CD4-positive, alpha-beta memory T cell (primary cell): ENCODE measurements around the gene CST8. TPM values are rescaled to one million over a fixed set of nuclear protein-coding genes. Genes with fewer than 3 reads are reported as not detected.

ENCODE experiments used
- CTCF ChIA-PET: fragments of 350-600 bp; sonication (Branson Sonifier 250); formaldehyde crosslinking; loops from one replicate; lab custom pipeline; 2021; ENCODE audit warnings: inconsistent platforms; ENCODE audit not compliant: partially characterized antibody; lab: Charles Lee
- POLR2A ChIA-PET: fragments of 350-600 bp; sonication (Branson Sonifier 250); formaldehyde crosslinking; loops from one replicate; lab custom pipeline; 2021; ENCODE audit not compliant: partially characterized antibody; lab: Charles Lee
- DNase-seq, 5 donors: peaks; one replicate each; pipeline versions ENCODE4 v3.0.0 to v3.0.0-alpha.2; 2020 to 2022; ENCODE audit warnings: mixed read lengths in 1 of 5
- H3K27ac ChIP-seq: one replicate; pipeline ENCODE4 v1.7.0; 2013; ENCODE audit warnings: low read depth, low read length
- H3K27me3 ChIP-seq: 2 replicates; pipeline ENCODE4 v1.7.0; 2013; ENCODE audit warnings: mild to moderate bottlenecking, low read length, moderate library complexity; ENCODE audit not compliant: insufficient read depth
- H3K36me3 ChIP-seq: 2 replicates; pipeline ENCODE4 v1.7.0; 2013; ENCODE audit warnings: mild to moderate bottlenecking, low read length, moderate library complexity; ENCODE audit not compliant: insufficient read depth
- H3K4me1 ChIP-seq: 2 replicates; pipeline ENCODE4 v1.7.0; 2013; ENCODE audit warnings: mild to moderate bottlenecking, low read length, moderate library complexity; ENCODE audit not compliant: insufficient read depth
- H3K4me3 ChIP-seq, 2 donors: one replicate each; pipeline ENCODE4 v1.7.0; 2013; ENCODE audit warnings: low read length in 2 of 2, mild to moderate bottlenecking in 1 of 2
- H3K9me3 ChIP-seq, 2 donors: one replicate each; pipeline ENCODE4 v1.7.0; 2013; ENCODE audit warnings: low read length in 2 of 2, control low read depth in 1 of 2; ENCODE audit not compliant: control insufficient read depth in 1 of 2
- H3K27ac Mint-ChIP-seq, 7 donors: one replicate each; pipeline ENCODE4 v1.8.0; 2020 to 2021; ENCODE audit warnings: mixed read lengths in 7 of 7, mild to moderate bottlenecking in 6 of 7, inconsistent platforms in 3 of 7, moderate library complexity in 3 of 7
- H3K27me3 Mint-ChIP-seq, 2 donors: one replicate each; pipeline ENCODE4 v1.8.0; 2020 to 2021; ENCODE audit warnings: mixed read lengths in 2 of 2
- H3K36me3 Mint-ChIP-seq, 2 donors: one replicate each; pipeline ENCODE4 v1.8.0; 2020 to 2021; ENCODE audit warnings: mixed read lengths in 2 of 2, inconsistent platforms in 1 of 2, mild to moderate bottlenecking in 1 of 2
- H3K4me1 Mint-ChIP-seq, 4 donors: one replicate each; pipeline ENCODE4 v1.8.0; 2020 to 2021; ENCODE audit warnings: mixed read lengths in 4 of 4, mild to moderate bottlenecking in 1 of 4
- H3K4me3 Mint-ChIP-seq, 8 donors: one replicate each; pipeline ENCODE4 v1.8.0; 2020 to 2021; ENCODE audit warnings: mixed read lengths in 8 of 8, mild to moderate bottlenecking in 7 of 8, moderate library complexity in 6 of 8, inconsistent platforms in 3 of 8
- H3K9me3 Mint-ChIP-seq, 8 donors: one replicate each; pipeline ENCODE4 v1.8.0; 2020 to 2021; ENCODE audit warnings: mixed read lengths in 8 of 8, mild to moderate bottlenecking in 5 of 8, inconsistent platforms in 3 of 8, moderate library complexity in 1 of 8
- intact Hi-C: fragments of 100-400 bp; cut with micrococcal nuclease; formaldehyde crosslinking; loops from one replicate; pipeline ENCODE4 v1.15.1; 2023
- polyA plus RNA-seq, 2 donors: library from polyadenylated mRNA; unstranded; fragments of 300-500 nt; fragmentation: Illumina TruSeq; gene quantifications; one replicate each; pipeline ENCODE4 v1.2.3, GENCODE V29; 2021
- total RNA-seq, 2 experiments: library from RNA; stranded (reverse); gene quantifications; one replicate each; pipeline ENCODE4 v1.2.3, GENCODE V29; 2021

CST8 gene
- total and polyA plus RNA-seq, 4 experiments from 2014 or later: not detected

GRCh38 chr20:23449421-23449820, 41.5 kb upstream of the CST8 start:
- DNase-seq: no peak
- POLR2A ChIA-PET: no interaction called here
- no peaks in the 10 kb centered on the region for H3K4me1 ChIP-seq
- Mint-ChIP-seq H3K4me3 (no peak overlapping the region), H3K9me3 (no peaks in the 10 kb centered on the region), H3K27ac (no peak overlapping the region), H3K36me3 (no peaks in the 10 kb centered on the region), H3K27me3 (peaks cover 0 to 2% of the 10 kb centered on the region in 2 donors), H3K4me1 (no peaks in the 10 kb centered on the region)
- no peaks in the 10 kb centered on the region for H3K27me3 ChIP-seq
- H3K4me3 ChIP-seq: no peak overlapping the region
- H3K36me3 ChIP-seq: no peaks in the 10 kb centered on the region
- intact Hi-C loops: no loop called here
- H3K27ac ChIP-seq: no peak overlapping the region
- CTCF ChIA-PET: interaction anchor here (1.4 kb wide), 1 partner anchor 13 kb away, joined by 3 read pairs; no protein-coding TSS in a partner anchor
- H3K9me3 ChIP-seq: no peaks in the 10 kb centered on the region

DNA sequence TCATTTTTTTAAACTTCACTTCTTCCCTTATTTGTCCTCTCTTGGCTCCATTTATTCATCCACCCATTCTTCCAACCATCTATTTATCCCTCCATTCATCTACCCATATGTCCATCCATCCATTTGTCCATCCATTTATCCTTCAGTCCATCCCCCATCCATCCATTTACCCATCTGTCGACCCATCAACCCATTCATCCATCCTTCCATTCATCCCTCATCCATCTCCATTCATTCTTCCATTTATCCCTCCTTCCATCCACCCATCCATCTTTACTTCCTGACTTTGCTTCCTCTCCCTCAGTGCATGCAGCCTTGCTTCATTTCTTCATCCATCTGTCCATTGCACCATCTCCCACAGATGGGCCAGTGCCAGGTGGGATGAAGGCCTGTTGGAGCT, 40.0 kb upstream of the CST8 start:
- no peaks in the 10 kb centered on the region for H3K4me1 ChIP-seq
- POLR2A ChIA-PET: no interaction called here
- H3K36me3 ChIP-seq: no peaks in the 10 kb centered on the region
- peaks cover 2% of the 10 kb centered on the region in 2 donors for H3K27me3 Mint-ChIP-seq
- H3K27ac ChIP-seq: no peak overlapping the region
- peaks cover 0 to 2% (median 0%) of the 10 kb centered on the region in 8 donors for H3K9me3 Mint-ChIP-seq
- no peaks in the 10 kb centered on the region for H3K9me3 ChIP-seq
- CTCF ChIA-PET: interaction anchor here (3.2 kb wide), 1 partner anchor 9 kb away, joined by 12 read pairs; no protein-coding TSS in a partner anchor
- DNase-seq: no peak
- H3K4me3 Mint-ChIP-seq: no peak overlapping the region
- H3K27ac Mint-ChIP-seq: peak overlapping the region in 1 of 7 donors; percentile 34
- no peak overlapping the region for H3K4me3 ChIP-seq
- H3K36me3 Mint-ChIP-seq: no peaks in the 10 kb centered on the region
- H3K4me1 Mint-ChIP-seq: peaks cover 0 to 1% (median 1%) of the 10 kb centered on the region in 4 donors
- intact Hi-C loops: no loop called here
- no peaks in the 10 kb centered on the region for H3K27me3 ChIP-seq

DNA sequence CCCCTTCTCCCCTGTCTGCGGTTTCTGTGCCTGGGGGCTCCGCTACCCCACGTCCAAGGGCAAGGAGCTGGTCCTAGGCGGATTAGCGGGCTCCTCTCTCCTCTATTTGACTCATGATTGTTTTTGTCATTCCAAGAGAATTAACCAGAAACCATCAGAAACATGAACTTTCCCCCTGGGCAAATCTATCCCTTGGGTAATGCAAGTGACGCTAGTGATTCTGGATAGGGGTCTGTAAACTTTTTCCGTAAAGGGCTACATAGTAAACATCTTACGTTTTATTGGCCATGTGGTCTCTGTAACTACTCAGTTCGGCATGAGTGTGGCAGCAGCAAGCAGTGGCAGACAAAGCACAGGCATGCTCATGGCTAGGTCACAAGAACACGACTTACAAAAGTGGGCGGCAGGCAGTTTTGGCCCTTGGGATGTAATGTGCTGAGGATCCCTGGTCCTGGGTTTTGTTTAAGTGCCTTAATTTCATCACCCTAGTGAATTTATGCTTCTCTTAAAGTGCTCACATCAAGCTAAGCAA, 38.9 kb upstream of the CST8 start:
- no peak for DNase-seq
- peaks cover 4 to 10% (median 8%) of the 10 kb centered on the region in 4 donors for H3K4me1 Mint-ChIP-seq
- H3K9me3 Mint-ChIP-seq: peaks cover 0 to 2% (median 0%) of the 10 kb centered on the region in 8 donors
- no peak overlapping the region for H3K27ac Mint-ChIP-seq
- H3K9me3 ChIP-seq: no peaks in the 10 kb centered on the region
- POLR2A ChIA-PET: no interaction called here
- intact Hi-C loops: no loop called here
- H3K27me3 Mint-ChIP-seq: peaks cover 2 to 9% of the 10 kb centered on the region in 2 donors
- no peaks in the 10 kb centered on the region for H3K36me3 Mint-ChIP-seq
- H3K4me3 ChIP-seq: no peak overlapping the region
- H3K4me3 Mint-ChIP-seq: no peak overlapping the region
- no peaks in the 10 kb centered on the region for H3K4me1 ChIP-seq
- no peak overlapping the region for H3K27ac ChIP-seq
- CTCF ChIA-PET: interaction anchor here (3.2 kb wide), 1 partner anchor 10 kb away, joined by 12 read pairs; no protein-coding TSS in a partner anchor
- H3K36me3 ChIP-seq: no peaks in the 10 kb centered on the region
- H3K27me3 ChIP-seq: no peaks in the 10 kb centered on the region

GRCh38 chr20:23452776-23453175, 38.1 kb upstream of the CST8 start, which contains the start of gene CST11:
TSS of gene CST11 (minus strand) at chr20:23452876. CDS start at chr20:23452811, 65 bp downstream.
- Histone ChIP-seq H3K4me1 (no peaks in the 10 kb centered on the region), H3K9me3 (no peaks in the 10 kb centered on the region), H3K4me3 (no peak within 1 kb of the TSS), H3K36me3 (no peaks in the 10 kb centered on the region), H3K27me3 (no peaks in the 10 kb centered on the region), H3K27ac (no peak within 1 kb of the TSS)
- CTCF ChIA-PET: interaction anchor here (3.2 kb wide), 1 partner anchor 11 kb away, joined by 12 read pairs; no protein-coding TSS in a partner anchor
- H3K36me3 Mint-ChIP-seq: no peaks in the 10 kb centered on the region
- H3K4me1 Mint-ChIP-seq: peaks cover 4 to 11% (median 8%) of the 10 kb centered on the region in 4 donors
- no peak within 1 kb of the TSS for H3K4me3 Mint-ChIP-seq
- peaks cover 0 to 2% (median 0%) of the 10 kb centered on the region in 8 donors for H3K9me3 Mint-ChIP-seq
- POLR2A ChIA-PET: no interaction called here
- intact Hi-C loops: no loop called here
- peaks cover 2 to 9% of the 10 kb centered on the region in 2 donors for H3K27me3 Mint-ChIP-seq
- DNase-seq: no peak
- H3K27ac Mint-ChIP-seq: no peak within 1 kb of the TSS

GRCh38 chr20:23453549-23454543, 37.1 kb upstream of the CST8 start:
- H3K36me3 ChIP-seq: no peaks in the 10 kb centered on the region
- ChIA-PET CTCF (interaction anchor here (0.6 to 3.2 kb wide), 3 partner anchors 9 to 13 kb away, joined by 3 to 12 read pairs (median 3); no protein-coding TSS in a partner anchor), POLR2A (no interaction called here)
- Mint-ChIP-seq H3K36me3 (no peaks in the 10 kb centered on the region), H3K4me1 (peaks cover 4 to 11% (median 8%) of the 10 kb centered on the region in 4 donors), H3K27ac (no peak overlapping the region), H3K27me3 (peaks cover 2 to 9% of the 10 kb centered on the region in 2 donors), H3K4me3 (no peak overlapping the region), H3K9me3 (peaks cover 0 to 2% (median 0%) of the 10 kb centered on the region in 8 donors)
- no peak for DNase-seq
- intact Hi-C loops: no loop called here
- H3K27me3 ChIP-seq: no peaks in the 10 kb centered on the region
- no peaks in the 10 kb centered on the region for H3K9me3 ChIP-seq
- H3K27ac ChIP-seq: no peak overlapping the region
- H3K4me3 ChIP-seq: no peak overlapping the region
- no peaks in the 10 kb centered on the region for H3K4me1 ChIP-seq

GRCh38 chr20:23454816-23455215, 36.1 kb upstream of the CST8 start:
- H3K4me1 ChIP-seq: no peaks in the 10 kb centered on the region
- H3K36me3 ChIP-seq: no peaks in the 10 kb centered on the region
- ChIA-PET CTCF (interaction anchor here (0.6 to 1.0 kb wide), 3 partner anchors 10 to 14 kb away, joined by 3 read pairs; no protein-coding TSS in a partner anchor), POLR2A (no interaction called here)
- no peak overlapping the region for H3K27ac ChIP-seq
- H3K4me3 ChIP-seq: no peak overlapping the region
- no peaks in the 10 kb centered on the region for H3K36me3 Mint-ChIP-seq
- intact Hi-C loops: no loop called here
- H3K9me3 Mint-ChIP-seq: peaks cover 0 to 2% (median 0%) of the 10 kb centered on the region in 8 donors
- H3K27me3 ChIP-seq: no peaks in the 10 kb centered on the region
- H3K4me3 Mint-ChIP-seq: no peak overlapping the region
- peaks cover 4 to 11% (median 8%) of the 10 kb centered on the region in 4 donors for H3K4me1 Mint-ChIP-seq
- no peaks in the 10 kb centered on the region for H3K9me3 ChIP-seq
- DNase-seq: no peak
- H3K27me3 Mint-ChIP-seq: peaks cover 2 to 13% of the 10 kb centered on the region in 2 donors
- H3K27ac Mint-ChIP-seq: no peak overlapping the region

- ChIA-PET CTCF (interaction anchor here (1.5 kb wide), 1 partner anchor 12 kb away, joined by 3 read pairs; no protein-coding TSS in a partner anchor), POLR2A (no interaction called here)
- Mint-ChIP-seq H3K27me3 (peaks cover 2 to 14% of the 10 kb centered on the region in 2 donors), H3K9me3 (peaks cover 0 to 2% (median 0%) of the 10 kb centered on the region in 8 donors), H3K36me3 (no peaks in the 10 kb centered on the region), H3K4me1 (peaks cover 4 to 11% (median 8%) of the 10 kb centered on the region in 4 donors), H3K4me3 (no peak overlapping the region), H3K27ac (peak overlapping the region in 1 of 7 donors; percentile 71)
- no peaks in the 10 kb centered on the region for H3K9me3 ChIP-seq
- H3K36me3 ChIP-seq: no peaks in the 10 kb centered on the region
- H3K4me3 ChIP-seq: no peak overlapping the region
- intact Hi-C loops: no loop called here
- DNase-seq: no peak
- H3K27me3 ChIP-seq: no peaks in the 10 kb centered on the region
- no peaks in the 10 kb centered on the region for H3K4me1 ChIP-seq
- no peak overlapping the region for H3K27ac ChIP-seq
Observed at GRCh38 chr20:23455639-23456038, 35.3 kb upstream of the CST8 start.
